Sigmoid colon (tissue), 7 donors: Measurements from ENCODE around the gene ATP1A1. TPM values are rescaled to one million over a fixed set of nuclear protein-coding genes. Genes with fewer than 3 reads are reported as not detected.

Experiments
- DNase-seq: peaks from one replicate; pipeline ENCODE4 v3.0.0-alpha.2; 2019
- H3K27ac ChIP-seq, 4 donors: fragments of 200-600 bp; sonication (generic); one replicate each; pipeline ENCODE4 v1.5.1; 2016 to 2019; ENCODE audit warnings: mild to moderate bottlenecking in 1 of 4
- H3K27me3 ChIP-seq, 3 donors: fragments of 200-600 bp; sonication (generic); one replicate each; pipeline ENCODE4 v1.5.1; 2019; ENCODE audit warnings: mild to moderate bottlenecking in 1 of 3
- H3K36me3 ChIP-seq, 4 donors: fragments of 200-600 bp; sonication (generic); one replicate each; pipeline ENCODE4 v1.5.1; 2016 to 2019
- H3K4me1 ChIP-seq, 4 donors: fragments of 200-600 bp; sonication (generic); one replicate each; pipeline ENCODE4 v1.5.1; 2017 to 2019
- H3K4me3 ChIP-seq, 4 donors: fragments of 200-600 bp; sonication (generic); one replicate each; pipeline ENCODE4 v1.5.1; 2017 to 2019; ENCODE audit warnings: mild to moderate bottlenecking in 2 of 4, moderate library complexity in 1 of 4
- H3K9me3 ChIP-seq, 4 donors: fragments of 200-600 bp in 3 of 4; sonication (generic) in 3 of 4; one replicate each; pipeline versions ENCODE4 v1.5.1 to v1.6.1; 2013 to 2019
- CTCF ChIP-seq, 4 experiments: fragments of 450-650 bp in 3 of 4; fragments of 200-600 bp in 1 of 4; IDR thresholded peaks; one replicate each; pipeline ENCODE4 v1.5.1; 2016 to 2019; ENCODE audit warnings: antibody characterized with exemption in 4 of 4, mild to moderate bottlenecking in 3 of 4, moderate library complexity in 2 of 4
- EP300 ChIP-seq, 4 donors: sonication (generic); formaldehyde crosslinking; IDR thresholded peaks; one replicate each; pipeline ENCODE4 v1.6.1; 2017; ENCODE audit warnings: antibody characterized with exemption in 4 of 4
- POLR2A ChIP-seq, 2 donors: fragments of 450-650 bp; IDR thresholded peaks; one replicate each; pipeline ENCODE4 v1.6.1; 2016; ENCODE audit warnings: antibody characterized with exemption in 2 of 2, mild to moderate bottlenecking in 2 of 2, moderate library complexity in 2 of 2
- POLR2AphosphoS5 ChIP-seq, 4 donors: sonication (generic); formaldehyde crosslinking; IDR thresholded peaks; one replicate each; pipeline ENCODE4 v1.6.1; 2017; ENCODE audit warnings: antibody characterized with exemption in 4 of 4
- WGBS, 2 donors: extraction: QIAGEN DNeasy Blood & Tissue Kit; methylation state at CpG; one replicate each; pipeline ENCODE4 v1.1.7; 2013; 5-methylcytosine and 5-hydroxymethylcytosine counted together
- intact Hi-C: fragments of 100-400 bp; cut with DNase I; formaldehyde crosslinking; loops from one replicate; pipeline ENCODE4 v1.15.1; 2023
- polyA plus RNA-seq, 3 donors: library from polyadenylated mRNA; stranded (reverse); fragments of 200-250 nt; gene quantifications; one replicate each; pipeline ENCODE4 v1.2.3, GENCODE V29; 2013
- total RNA-seq, 4 donors: library from RNA; depleted of rRNA; stranded (reverse); fragments of >200 nt; gene quantifications; one replicate each; pipeline ENCODE4 v1.1.0, GENCODE V29; 2016
- donor health status: healthy with polysubstance abuse.
- donor health status: Bipolar disorder and iron deficiency.
- donor health status: healthy.

The ATP1A1 gene
- total and polyA plus RNA-seq, 7 donors = 88.6 to 1,099 (median 101) TPM

DNA sequence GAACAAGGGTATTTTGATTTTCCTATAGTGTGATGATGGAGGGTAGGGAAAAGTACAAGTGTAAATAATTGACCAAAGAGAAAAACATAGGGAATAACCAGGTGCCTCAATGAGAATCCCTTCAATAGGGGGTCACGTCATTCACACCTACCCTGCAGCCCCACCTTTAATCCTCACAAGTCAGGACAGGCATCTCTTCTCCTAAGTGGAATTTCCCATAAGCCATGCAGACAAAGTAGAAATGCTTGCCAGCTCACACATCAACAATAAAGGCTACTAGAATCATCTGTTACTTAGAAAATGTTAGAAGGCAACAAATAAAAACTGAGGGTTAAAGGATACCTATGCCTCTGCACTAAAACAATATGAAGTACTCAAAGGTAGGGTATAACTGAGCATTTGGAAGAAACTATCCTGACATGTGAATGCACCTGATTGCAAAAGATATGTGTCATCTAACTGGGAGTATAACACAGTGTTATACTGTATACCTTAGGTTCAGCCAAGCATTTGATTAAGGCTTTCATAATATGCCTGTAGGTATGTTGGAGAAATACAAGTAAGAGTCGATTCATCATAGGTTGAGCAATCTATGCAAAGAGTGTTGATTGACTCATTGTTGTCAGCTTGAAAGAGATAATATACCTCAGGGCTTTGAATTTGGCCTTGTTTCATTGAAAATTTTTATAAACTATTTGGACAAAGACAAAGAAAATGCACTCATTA, 32.4 kb upstream of the ATP1A1 start:
- H3K4me1 ChIP-seq = no peaks in the 10 kb centered on the region
- 89% methylated on average over 2 of the region's 2 CpGs for WGBS, 2 donors
- H3K27ac ChIP-seq = no peak overlapping the region
- H3K4me3 ChIP-seq = no peak overlapping the region
- H3K27me3 ChIP-seq = no peaks in the 10 kb centered on the region
- DNase-seq = no peak
- H3K36me3 ChIP-seq = no peaks in the 10 kb centered on the region
- intact Hi-C loops = no loop called here
- H3K9me3 ChIP-seq = no peaks in the 10 kb centered on the region
- TF ChIP-seq POLR2A (IDR thresholded peaks at IDR 0.05) = no peak

- Histone ChIP-seq H3K4me3 (no peak overlapping the region), H3K36me3 (no peaks in the 10 kb centered on the region), H3K9me3 (no peaks in the 10 kb centered on the region), H3K4me1 (no peaks in the 10 kb centered on the region), H3K27me3 (no peaks in the 10 kb centered on the region), H3K27ac (no peak overlapping the region)
- DNase-seq = no peak
- intact Hi-C loops = no loop called here
- 90 to 94% methylated on average over 4 of the region's 4 CpGs for WGBS, 2 donors
- TF ChIP-seq CTCF (IDR thresholded peaks at IDR 0.05) (no peak), POLR2A (IDR thresholded peaks at IDR 0.05) (no peak), EP300 (IDR thresholded peaks at IDR 0.05) (no peak), POLR2AphosphoS5 (IDR thresholded peaks at IDR 0.05) (no peak)
Measured at GRCh38 chr1:116343019-116343418, 30.0 kb upstream of the ATP1A1 start.

DNA sequence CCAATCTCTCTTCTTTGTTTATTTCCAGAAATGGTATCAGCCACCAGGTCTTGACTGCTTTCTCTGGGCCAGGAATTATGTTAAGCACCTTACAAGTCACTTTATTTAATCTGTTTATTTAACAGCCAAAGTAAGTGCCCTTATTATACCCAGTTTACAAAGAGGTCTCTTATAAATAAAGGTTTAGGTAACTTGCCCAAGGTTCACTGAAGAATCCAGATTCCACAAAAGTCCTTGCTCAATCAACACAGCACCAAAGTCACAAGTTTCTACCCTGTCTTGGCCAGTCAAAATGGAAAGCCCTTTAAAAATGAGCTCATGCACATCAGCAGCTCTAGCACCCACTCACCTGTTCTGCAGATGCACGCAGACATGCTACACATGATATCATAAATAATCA, 28.0 kb upstream of the ATP1A1 start:
- Histone ChIP-seq H3K36me3 (no peaks in the 10 kb centered on the region), H3K9me3 (no peaks in the 10 kb centered on the region), H3K4me3 (no peak overlapping the region), H3K27me3 (no peaks in the 10 kb centered on the region), H3K4me1 (no peaks in the 10 kb centered on the region), H3K27ac (no peak overlapping the region)
- TF ChIP-seq EP300 (IDR thresholded peaks at IDR 0.05) (no peak), CTCF (IDR thresholded peaks at IDR 0.05) (no peak)
- 96 to 99% methylated on average over 1 of the region's 1 CpG for WGBS, 2 donors
- intact Hi-C loops = no loop called here
- DNase-seq = no peak

DNA sequence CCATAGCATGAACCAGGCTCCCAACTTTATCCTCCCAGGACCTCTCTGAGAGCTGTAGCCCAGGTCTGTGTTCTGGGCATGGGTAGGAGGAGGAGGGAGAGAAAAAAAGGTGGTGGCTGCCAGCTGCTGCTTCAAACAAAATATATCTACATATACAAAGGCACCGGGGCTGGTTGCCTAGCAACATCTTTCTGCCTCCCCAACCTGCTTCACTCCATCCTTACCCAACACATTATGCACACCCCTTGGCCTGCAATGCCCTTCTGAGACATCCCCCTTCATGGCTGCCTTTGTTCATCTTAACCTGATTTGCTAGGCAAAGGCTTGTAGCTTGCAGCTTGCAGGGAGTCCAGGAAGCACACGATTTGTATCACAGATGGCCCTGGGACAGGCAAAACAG, 27.2 kb upstream of the ATP1A1 start:
- TF ChIP-seq CTCF (IDR thresholded peaks at IDR 0.05) = no peak
- no peak for TF ChIP-seq EP300 (IDR thresholded peaks at IDR 0.05)
- TF ChIP-seq POLR2AphosphoS5 (IDR thresholded peaks at IDR 0.05) = no peak
- TF ChIP-seq POLR2A (IDR thresholded peaks at IDR 0.05) = no peak
- no peaks in the 10 kb centered on the region for H3K27me3 ChIP-seq
- no peaks in the 10 kb centered on the region for H3K4me1 ChIP-seq
- no peaks in the 10 kb centered on the region for H3K9me3 ChIP-seq
- no peak overlapping the region for H3K27ac ChIP-seq
- no peaks in the 10 kb centered on the region for H3K36me3 ChIP-seq
- intact Hi-C loops = no loop called here
- no peak for DNase-seq
- no peak overlapping the region for H3K4me3 ChIP-seq
- 13 to 16% methylated on average over 2 of the region's 2 CpGs for WGBS, 2 donors

GRCh38 chr1:116346943-116347673, 25.9 kb upstream of the ATP1A1 start:
- Histone ChIP-seq H3K36me3 (no peaks in the 10 kb centered on the region), H3K9me3 (no peaks in the 10 kb centered on the region), H3K4me3 (no peak overlapping the region), H3K27me3 (no peaks in the 10 kb centered on the region), H3K27ac (no peak overlapping the region), H3K4me1 (no peaks in the 10 kb centered on the region)
- 29 to 46% methylated on average over 4 of the region's 4 CpGs for WGBS, 2 donors
- TF ChIP-seq EP300 (IDR thresholded peaks at IDR 0.05) = no peak
- intact Hi-C loops = no loop called here
- no peak for DNase-seq
